ENCODE data around the gene FBLN2.

The FBLN2 gene

DNA sequence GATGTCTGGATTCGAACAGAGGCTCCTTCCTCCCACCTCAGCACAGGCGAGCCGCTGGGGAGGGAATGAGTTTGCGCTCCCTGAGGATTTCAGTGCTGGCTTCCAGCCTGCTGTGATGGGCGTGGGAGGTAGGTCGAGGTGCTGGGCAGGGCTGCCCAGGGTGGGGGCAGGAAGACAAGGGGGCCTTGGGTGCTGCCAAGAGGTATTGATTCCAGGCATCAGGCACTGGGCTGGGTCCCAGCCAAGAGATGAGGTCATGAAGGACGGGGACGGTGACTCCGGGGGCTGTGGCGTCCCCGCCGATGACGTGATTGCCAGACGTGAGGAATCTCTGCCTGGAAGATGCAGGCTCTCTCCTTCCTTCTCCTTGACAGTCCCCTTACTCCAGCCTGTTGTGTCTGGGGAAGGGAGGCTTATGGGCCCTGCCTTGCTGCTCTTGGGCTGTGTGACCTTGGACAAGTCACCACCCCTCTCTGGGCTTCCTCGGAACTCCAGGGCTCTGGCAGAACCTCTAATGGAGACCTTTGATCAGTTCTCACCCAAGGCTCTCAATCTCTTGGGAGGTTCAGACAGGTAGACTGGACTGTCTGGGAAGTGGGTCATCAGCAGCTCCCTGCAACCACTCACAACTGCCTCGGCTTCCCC lies 116.8 kb downstream of the FBLN2 start:
- DNase-seq (ENCODE audit: low read depth in 2 of 2): no peak

DNA sequence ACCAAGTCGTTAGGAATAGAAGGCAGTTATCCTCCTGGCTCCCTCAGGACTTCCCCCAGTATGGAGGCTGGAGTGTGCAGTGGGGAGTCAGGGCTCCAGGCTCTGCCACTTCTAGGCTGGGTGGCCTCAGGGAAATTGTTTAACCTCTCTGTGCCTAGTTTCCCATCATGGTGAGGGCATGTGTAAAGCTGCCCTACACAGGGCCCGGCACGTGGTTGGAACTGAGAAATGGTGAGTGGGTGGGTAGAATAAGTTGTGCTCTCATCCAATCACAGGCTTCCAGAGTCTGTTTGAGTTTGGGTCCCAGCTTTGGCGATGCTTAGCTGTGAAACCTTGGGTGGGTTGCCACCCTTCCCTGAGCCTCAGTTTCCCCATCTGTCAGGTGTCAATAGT lies 117.3 kb downstream of the FBLN2 start:
- no peak for DNase-seq (ENCODE audit: low read depth in 2 of 2)

DNA sequence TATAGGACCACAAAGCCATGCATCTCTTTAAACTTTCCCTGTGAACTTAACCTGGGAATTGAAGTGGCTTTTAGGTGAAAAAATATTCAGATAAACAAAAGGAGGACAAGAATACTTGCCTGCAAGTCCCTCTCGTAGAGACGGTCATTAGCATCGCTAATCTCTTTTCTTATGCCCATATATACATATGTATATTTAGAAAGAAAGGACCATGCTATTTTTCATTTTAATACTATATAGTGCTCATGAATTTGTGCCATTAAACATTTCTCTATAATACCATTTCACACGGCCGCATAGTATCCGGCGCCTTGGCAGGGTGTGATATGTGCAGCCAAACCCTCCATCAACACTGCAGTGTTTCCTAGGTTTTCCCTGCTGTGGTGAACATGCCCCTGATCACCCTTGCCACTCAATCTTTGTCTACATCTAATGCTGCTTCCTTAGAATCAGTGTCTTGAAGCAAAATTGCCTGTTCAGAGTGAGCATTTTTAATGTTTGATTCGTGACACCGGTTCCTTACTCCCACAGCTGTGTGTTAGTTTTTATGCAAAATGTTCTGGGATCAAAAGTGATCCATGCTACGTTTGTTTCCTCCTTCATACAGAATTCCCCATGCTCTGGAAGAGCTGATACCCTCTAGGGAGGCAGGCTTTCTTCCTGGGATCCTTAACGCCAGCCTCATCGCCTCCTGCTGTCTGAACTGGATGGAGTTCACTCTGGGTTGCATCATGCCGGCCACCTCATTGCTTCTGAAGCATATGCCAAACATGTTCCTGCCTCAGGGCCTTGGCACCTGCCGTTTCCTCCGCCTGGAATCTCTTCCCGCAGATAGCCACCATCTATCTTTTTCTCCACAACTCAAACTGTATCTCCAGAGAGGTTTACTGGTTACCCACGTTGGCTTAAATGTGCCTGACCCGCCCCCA lies 118.1 kb downstream of the FBLN2 start:
- DNase-seq (ENCODE audit: low read depth in 2 of 2): no peak

- DNase-seq (ENCODE audit: low read depth in 2 of 2): no peak
Measured at GRCh38 chr3:13668136-13668535, 119.2 kb downstream of the FBLN2 start.

DNA sequence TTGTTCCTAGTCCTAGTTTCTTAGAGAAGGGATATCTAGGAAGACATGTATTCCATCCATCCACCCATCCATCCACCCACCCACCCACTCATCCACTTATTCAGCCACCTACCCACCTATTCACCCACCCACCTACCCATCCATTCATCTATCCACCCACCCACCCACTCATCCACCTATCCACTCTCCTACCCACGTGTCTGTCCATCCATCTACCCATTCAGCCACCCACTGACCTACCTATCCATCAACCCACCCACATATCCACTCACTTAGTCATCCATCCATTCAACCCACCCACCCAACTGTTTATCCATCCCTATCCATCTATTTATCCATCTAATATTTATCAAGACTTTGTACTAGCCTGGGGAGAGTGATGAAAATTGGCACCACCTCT lies 120.5 kb downstream of the FBLN2 start:
- DNase-seq (ENCODE audit: low read depth in 2 of 2): no peak

GRCh38 chr3:13670292-13670691 lies 121.4 kb downstream of the FBLN2 start:
- DNase-seq (ENCODE audit: low read depth in 2 of 2): no peak

DNA sequence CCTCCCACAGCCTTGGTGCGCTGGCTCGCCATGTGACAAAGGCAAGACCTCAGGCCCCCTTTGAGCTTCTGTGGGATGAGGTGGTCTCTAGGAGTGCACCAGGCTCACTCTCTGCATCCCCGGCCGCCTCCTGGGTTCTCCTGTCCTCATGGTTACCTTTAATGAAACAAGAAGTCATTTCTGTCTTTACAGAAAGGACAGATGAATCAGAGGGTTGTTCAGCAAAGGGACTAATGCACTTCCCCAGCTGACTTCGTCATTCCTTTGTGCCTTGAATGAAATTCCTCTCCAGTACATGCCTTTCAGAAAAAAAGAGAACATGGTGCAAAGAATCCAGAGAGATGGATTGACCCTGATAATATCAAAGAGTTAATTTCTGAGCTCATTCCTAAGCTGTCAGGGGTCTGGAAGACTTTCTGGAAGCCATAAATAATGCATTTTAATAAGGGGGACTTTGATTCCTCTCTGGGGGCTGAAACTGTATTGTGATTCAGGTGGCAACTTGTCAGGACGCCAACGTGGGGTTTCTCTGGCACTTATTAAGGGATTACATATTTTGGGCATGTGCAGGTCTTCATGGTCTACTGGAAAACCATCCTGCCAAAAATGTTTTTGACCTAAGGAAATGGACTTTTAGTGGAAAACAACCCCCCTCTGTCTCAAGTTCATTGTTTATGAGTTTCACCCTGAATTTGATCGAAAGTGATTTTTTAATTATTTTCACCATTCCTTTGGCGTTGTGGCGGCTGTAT lies 122.7 kb downstream of the FBLN2 start:
- DNase-seq (ENCODE audit: low read depth in 2 of 2): no peak

DNA sequence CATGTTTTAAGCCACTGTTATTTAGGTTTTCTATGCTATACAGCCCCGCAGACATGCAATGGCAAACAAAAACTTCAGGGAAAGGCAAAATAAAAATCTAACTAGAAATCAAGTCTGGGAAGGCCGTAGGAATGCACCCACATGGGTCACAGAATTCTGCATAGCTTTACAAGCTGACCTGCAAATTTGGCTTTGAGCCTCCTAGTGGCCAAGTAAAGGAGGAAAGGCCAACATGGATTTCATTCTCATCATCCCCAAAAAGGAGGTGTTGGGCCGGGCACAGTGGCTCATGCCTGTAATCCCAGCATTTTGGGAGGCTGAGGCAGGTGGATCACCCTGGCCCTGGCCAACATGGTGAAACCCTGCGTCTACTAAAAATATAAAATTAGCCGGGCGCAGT lies 124.3 kb downstream of the FBLN2 start:
- DNase-seq (ENCODE audit: low read depth in 2 of 2): no peak

GRCh38 chr3:13674538-13675185 lies 125.7 kb downstream of the FBLN2 start:
- DNase-seq (ENCODE audit: low read depth in 2 of 2): no peak

DNA sequence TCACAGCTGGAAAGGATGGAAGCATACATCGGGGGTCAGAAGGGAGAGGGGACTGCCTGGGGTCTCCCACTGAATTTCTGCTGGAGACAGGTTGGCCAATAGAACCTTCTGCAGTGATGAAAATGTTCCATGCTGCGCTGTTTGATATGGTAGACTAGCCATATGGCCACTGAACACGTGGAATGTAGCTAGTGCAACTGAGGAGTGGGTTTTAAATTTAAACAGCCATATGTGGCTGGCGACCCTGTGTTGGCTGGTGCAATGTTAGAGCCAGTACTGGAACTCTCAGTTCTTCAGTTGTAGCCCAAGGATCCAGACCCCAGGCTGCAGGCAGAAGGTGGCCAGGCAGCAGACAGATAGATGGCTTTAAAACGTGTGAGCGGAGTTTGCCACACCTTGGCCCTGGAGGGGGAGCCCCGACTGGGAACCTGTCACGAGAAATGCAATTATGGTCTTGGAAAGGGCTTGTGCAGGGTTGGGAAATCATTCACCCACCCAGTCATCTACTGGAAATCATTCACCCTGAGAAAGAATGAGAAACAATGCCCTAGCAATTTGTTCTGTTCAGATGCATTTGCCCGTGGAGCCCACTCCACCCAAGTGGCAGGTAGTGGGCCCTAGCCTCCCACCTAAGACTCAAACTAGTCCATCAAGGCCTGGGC lies 127.6 kb downstream of the FBLN2 start:
- DNase-seq (ENCODE audit: low read depth in 2 of 2): no peak

- DNase-seq (ENCODE audit: low read depth in 2 of 2): no peak
Measured at GRCh38 chr3:13677272-13677671, 128.3 kb downstream of the FBLN2 start.

DNA sequence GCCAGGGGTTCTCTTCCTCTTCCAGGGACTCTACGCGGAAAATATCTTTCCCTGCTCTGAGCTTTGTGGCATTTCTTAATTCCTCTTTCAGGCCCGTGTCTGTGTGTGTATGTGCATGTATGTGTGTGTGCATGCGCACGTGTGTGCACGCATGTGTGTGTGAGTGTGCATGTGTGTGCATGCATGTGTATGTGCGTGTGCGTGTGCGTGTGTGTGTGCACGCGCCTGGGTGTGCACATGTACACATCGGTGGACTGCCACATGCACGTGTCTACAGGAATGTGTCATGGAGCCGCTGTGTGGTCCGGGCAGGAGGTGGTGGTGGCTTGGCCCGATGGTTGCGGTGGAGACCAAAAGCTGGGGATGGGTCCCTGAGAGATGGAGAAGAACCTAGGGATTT lies 133.0 kb downstream of the FBLN2 start:
- no peak for DNase-seq (ENCODE audit: low read depth in 2 of 2)

GRCh38 chr3:13682331-13683013 lies 133.5 kb downstream of the FBLN2 start:
- DNase-seq (ENCODE audit: low read depth in 2 of 2): no peak

- DNase-seq (ENCODE audit: low read depth in 2 of 2): no peak
Measured at GRCh38 chr3:13683288-13683687, 134.4 kb downstream of the FBLN2 start.

GRCh38 chr3:13683772-13684171 lies 134.8 kb downstream of the FBLN2 start:
- DNase-seq (ENCODE audit: low read depth in 2 of 2): no peak

GRCh38 chr3:13684350-13684749 lies 135.4 kb downstream of the FBLN2 start:
- no peak for DNase-seq (ENCODE audit: low read depth in 2 of 2)

GRCh38 chr3:13684854-13685253 lies 135.9 kb downstream of the FBLN2 start:
- no peak for DNase-seq (ENCODE audit: low read depth in 2 of 2)

DNA sequence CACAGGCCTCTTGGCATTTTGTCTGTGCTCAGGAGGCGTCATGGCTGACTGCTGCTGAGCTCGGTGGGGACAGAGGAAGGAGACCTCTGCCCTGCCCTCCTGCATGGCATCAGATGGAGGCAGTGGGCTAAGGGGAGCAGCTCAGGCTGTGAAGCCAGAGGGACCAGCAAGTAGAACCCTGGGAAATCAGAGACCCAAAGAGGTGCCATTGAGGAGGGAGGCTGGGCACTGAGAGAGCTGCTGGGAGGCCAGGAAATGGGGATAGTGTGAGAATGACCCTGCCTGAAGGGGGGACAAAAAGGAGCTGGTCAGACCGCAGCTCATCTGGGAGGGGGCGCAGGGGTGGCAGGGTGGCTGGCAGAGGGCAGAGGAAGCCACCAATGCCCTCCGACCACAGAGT lies 136.8 kb downstream of the FBLN2 start:
- no peak for DNase-seq (ENCODE audit: low read depth in 2 of 2)

GRCh38 chr3:13686367-13687160 lies 137.6 kb downstream of the FBLN2 start:
- DNase-seq (ENCODE audit: low read depth in 2 of 2): no peak

- no peak for DNase-seq (ENCODE audit: low read depth in 2 of 2)
Measured at GRCh38 chr3:13687517-13687943, 138.6 kb downstream of the FBLN2 start.
